GM18870 (cell line): Measurements from ENCODE around the gene SCN5A.

ENCODE experiments used
- ATAC-seq: cut with Tn5 transposase; IDR thresholded peaks from one replicate; pipeline ENCODE4 v1.9.1; 2021; ENCODE audit warnings: moderate library complexity; ENCODE audit not compliant: unreplicated experiment

SCN5A gene

DNA sequence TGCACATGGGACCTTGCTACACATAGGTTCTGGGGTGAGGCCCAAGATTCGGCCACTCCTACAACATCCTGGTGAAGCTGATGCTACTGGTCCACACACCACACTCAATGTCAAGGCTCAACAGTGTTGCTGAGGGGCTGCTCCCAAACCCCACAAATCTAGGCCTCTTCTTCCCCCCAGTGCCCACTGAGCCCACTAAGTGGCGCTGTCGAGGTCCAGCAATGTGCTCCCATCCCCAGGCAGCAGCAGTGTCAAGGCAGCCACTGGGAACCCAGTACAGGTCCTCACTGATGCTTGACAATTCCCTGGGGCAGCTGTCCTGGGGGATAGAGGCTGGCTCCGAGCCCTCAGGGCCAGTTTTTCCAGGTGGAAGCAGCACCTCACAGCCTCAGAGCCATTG, 21.5 kb downstream of the SCN5A start:
- ATAC-seq, result no peak

DNA sequence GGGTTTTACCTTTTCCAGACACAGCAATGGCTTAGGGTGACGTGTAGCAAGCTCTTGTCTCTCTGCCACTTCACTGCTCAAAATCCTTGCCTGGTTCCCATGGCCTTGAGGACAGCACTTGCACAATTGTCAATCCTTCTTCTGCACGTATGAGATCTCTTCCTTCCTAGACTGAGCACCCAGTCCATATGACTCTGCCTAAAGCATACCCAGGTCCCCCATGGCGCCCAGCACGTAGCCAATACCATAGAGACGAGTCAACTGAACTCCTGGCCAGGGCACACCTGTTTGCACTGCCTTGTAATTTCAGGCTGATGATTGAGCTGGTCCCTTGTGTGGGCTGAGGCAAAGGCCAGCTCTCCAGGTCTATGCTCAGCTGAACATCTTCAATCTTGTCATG, 23.3 kb downstream of the SCN5A start:
- ATAC-seq, result no peak

DNA sequence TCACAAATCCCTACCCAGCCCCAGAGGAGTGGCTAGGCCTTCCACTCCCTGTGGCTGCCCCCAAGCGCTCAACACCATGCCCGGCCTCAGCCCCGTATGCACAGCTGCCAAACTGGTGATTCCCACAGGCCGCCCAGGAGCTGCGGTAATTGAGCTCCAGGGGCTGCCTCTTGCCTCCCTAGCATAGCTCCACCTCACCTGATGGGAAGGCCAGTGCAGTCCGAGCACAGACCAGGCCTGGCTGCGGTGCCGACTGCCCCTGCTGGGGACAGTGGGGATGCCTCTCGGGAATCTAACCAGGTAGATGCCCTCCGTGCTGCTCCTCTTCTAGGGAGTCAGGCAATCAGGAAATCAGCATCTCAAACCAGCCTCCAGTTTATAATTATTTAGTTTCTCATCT, 25.9 kb downstream of the SCN5A start:
- no peak for ATAC-seq

DNA sequence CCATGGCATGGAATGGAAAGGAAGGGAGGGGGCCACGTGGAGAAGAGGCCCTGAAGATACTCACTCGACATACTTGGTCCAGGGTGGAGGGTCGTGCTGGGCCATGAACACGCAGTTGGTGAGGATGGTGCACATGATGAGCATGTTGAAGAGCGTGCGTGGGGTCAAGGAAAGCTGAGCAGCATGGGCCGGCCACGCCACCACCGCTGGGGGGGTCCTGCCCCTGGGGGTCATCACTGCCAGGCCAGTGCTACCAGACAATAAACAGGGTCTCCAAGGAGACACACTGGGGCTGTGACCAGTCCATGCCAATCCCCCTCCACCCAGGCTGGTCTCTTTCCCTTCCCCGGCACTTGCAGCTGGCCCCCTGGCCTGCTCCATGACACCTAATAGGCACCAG, 27.2 kb downstream of the SCN5A start:
- ATAC-seq, result no peak

DNA sequence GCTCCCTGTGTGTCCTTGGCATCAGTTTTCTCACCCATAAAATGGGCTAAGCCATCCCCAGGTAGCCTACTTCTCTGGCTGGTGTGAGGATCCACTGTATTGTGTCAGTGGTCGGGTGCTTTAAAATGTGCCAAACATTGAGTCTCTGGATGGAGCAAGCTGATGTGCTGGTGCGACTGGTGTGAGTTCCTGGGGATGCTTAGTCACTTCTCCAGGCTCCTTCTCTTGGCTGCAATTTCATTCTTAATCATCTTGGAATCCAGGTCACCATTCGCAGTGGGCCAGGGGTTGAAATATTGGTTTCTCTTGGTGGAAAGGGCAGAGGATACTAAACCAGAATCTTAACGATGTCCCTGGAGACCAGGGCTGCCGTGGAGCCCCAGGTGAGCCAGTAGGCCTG, 29.3 kb downstream of the SCN5A start:
- ATAC-seq, result no peak

DNA sequence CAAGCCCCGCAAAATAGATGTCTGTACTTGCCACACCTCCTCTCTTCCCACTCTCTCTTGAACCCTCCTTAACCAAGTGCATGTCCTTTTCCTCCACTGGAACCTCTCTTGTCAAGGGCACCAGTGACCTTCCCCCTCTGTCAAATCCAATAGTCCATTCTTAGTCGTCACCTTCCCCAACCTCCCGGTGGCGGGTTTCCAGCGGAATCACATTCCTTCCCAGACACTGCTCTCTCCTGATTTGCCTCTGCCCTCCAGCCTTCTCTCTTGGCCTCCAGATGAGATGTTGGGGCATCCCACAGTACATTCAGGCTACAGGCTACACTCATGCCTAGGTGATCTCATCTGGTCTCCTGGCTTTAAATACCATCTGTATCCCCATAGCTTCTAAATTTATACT, 31.1 kb downstream of the SCN5A start:
- ATAC-seq, result no peak

DNA sequence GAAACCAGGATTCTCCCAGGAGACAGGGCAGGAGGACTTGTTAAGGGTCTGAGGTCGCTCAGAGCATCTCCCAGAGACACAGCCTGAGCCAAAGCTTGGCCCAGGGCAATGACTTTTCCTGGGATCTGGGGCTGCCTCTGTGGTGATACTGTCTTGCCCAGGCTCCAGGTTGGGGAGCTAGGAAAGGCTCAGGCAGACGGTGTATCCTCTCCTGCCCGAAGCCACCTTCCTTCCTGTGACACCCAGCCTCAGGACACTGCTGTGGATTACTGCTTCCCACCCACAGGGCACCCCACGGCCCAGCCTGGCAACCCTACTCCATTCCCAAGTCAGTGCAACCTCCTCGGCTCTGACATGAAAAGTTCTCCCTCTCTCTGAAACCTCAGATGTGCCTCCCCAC, 31.9 kb downstream of the SCN5A start:
- no peak for ATAC-seq

DNA sequence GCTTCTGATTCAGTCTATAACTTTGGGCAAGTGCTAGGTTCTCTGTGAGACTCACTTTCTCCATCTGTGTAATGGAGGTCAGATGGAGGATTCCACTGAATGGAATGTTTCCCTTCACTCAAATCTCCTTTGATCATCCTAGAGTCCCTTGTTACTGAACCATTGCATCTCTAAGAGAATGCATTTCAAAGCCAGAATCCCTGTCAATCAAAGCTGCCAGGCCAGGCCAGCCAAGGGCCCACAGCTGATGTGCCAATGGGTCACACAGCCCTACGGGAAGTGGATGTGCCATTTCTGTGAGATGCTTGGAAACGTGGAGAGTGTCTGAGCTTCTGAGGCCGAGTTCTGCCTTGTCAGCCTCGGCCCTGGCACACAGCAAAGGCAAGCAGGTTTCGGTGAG, 32.4 kb downstream of the SCN5A start:
- ATAC-seq, result no peak

DNA sequence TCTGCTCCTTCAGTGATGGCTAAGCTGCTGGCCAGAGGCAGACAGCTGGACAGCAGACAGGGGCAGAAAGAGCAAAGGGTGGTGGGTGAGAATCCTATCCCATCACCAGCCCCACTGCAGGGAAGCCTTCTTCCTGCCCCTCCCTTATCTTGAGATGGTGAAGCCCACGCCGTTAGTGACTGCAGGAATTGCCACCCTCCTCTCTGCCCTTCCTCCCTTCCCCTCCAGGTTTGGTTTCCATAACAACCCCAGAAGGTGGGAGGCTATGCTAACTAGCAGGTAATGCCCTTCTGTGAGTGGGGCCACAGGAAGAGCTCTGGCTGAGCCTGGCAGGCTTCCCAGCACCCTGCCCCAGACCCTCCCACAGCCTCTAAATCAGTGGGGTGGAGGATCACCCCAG, 32.8 kb downstream of the SCN5A start:
- no peak for ATAC-seq

DNA sequence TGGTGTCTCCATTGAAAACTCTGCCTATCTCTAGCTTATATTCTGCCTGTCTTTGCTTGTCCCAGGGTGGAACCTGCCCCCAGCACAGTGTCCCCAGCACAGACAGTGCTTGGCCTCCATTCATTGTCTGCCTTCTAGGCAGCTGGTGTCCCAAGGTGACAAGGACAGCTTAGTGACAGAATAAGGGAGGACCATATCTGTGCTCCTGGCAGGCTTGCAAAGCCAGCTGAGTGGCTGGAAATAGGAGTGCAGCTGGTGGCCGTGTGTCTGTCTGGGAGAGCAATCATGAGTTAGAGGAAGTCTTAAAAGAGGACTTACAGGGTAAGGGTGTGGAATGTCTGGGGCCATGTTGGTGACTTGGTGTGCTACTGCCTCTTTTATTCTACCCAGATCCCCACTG, 33.4 kb downstream of the SCN5A start:
- no peak for ATAC-seq

DNA sequence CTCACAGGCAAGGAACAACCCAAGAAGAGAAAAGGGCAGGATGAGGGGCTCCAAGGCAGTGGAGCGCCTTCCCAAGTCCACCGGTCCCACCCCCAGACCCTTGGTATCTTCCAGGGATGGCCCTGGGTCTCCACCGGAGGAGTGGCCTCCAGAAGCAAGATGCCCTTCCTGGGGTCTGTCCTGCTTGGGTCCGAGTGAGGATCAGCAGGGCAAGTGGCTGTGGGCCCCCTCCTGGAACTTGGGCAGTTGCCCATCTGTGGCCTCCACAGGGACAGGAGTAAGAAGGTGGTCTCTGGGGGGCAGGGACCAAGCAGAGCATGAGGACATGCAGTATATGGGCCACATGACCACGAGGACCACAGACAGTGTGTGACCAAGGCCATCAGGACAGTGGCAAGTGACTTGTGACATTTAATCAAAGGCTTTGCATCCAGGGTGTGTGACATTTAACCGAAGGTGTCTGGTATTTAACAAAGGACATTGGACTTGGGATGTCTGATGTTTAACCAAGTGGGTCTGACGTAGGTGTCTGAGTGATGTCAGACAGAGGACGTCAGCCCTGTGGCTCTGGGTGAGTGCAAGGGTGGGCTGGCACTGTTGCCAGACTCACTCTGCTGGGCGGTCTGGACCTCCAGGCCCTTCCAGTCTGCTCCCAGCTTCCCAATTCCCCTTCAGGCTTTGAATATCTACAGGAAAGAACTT, 34.7 kb downstream of the SCN5A start:
- no peak for ATAC-seq

DNA sequence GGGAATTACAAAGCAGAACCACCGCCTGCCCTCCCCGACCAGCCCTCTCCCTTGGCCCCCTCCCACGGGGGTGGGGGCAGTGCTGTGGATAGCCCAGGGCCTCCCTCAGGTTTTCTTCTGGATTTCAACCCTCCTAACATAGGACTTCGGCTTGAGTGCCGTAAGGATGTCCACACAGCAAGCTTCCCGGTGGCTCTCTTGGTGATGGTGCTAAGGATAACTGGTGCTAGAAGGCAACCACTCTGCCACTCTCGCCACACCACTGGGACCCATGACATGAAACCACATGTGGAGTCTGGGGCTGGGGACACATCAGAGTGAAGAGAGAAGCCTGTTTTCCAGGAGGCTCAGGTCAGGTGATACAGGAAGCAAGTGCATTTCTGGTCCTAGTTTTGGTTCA, 35.4 kb downstream of the SCN5A start:
- ATAC-seq, result no peak

DNA sequence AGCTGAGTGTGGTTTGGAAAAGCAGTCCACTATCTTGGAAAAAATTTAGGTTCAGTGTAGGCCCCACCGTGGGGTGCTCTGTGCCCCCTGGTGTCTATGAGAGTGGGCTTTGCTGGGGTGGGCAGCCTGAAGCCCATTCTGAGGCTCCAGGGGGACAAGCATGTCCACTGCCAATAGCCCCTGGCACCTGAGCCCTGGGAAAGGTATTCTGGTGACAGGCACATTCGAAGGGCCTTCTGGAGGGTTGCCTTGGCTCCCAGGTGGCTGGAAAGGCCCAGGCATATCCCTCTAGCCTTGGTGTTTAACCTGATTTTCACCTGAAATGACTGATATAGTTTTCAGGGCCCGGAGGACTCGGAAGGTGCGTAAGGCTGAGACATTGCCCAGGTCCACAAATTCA, 36.1 kb downstream of the SCN5A start:
- no peak for ATAC-seq

DNA sequence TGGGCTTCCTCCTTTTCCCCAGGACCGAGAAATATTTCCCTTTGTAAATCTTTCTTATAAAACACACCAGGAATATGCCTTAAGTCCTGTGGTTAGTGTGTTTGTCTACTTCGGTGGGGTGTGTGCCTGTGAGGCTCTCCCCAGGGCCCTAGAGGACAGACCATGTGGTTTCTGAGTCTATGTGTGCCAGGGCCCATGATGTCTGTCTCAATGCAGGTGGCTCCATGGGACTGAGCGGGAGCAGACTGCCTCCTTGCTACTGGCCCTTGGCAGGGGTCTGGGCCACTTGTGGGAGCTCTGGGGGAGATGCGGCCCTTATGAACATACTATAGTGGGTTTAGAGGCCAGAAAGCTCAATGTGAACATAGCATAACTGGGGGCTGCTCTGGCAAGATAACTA, 37.6 kb downstream of the SCN5A start:
- ATAC-seq, result no peak

DNA sequence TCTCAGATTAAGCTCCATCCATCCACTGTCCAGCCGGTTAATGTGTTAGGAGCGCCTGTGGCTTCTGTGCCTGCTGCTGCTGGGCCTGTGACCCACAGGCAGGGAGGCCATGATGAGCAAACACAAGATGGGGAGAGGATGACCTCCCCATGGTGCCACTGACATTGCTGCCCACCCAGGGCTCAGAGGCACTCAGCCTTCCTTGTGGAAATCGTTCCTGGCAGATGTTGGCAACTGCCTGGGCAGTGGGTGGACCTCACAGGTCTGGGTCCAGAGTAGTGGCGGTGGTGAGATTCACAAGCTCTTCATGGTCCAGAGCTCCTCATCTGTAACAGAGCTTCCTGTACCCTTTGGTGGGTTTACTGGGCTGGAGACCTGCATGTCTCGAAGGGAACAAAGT, 38.6 kb downstream of the SCN5A start:
- ATAC-seq, result no peak

DNA sequence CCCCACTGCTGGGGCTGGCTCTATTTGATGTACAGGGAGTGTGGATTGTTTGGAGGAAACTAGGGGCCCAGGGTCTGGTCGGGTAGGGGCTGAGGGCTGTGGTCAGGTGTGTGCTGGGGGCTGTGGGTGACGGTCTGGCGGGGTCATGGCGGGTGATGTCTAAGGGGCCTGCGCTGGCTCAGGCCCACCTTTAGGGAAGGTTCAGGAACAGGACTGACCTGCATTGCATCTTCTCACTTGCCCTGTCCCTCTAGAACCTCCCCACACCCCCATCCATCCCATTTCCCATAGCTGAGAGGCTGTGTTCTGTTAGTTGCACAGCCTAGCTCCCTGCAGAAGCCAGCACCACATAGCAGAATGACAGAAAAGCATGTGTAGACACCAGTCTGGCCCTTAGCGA, 39.1 kb downstream of the SCN5A start:
- ATAC-seq, result no peak

DNA sequence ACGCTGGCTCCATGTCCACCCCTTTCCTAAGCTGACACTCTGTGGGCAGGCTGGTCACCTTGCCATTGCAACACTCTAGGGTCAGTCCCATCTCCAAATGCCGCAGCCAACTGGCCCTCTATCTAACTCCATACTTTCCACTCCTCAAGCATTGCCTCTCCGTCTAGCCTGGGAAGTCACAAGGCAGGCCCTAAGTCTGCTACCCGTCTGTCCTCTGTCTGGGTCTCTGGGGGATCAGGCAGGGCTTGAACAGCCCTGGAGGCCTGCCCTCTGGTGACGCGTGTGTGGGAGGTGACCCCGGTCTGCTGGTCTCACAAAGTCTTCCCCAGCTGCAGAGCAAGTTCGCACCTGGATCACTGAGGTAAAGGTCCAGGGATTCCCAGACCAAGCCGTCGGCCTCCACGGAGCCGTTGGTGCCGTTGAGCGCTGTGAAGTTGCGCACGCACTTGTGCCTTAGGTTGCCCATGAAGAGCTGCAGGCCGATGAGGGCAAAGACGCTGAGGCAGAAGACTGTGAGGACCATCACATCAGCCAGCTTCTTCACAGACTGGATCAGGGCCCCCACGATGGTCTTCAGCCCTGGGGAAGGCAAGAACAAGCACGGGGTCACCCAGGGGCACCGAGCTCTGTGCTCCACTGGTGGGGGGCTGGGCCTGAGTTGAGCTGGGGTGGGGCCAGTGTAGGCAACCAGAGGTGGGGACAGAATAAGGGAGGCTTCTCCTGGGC, 39.9 kb downstream of the SCN5A start:
- ATAC-seq, result no peak

DNA sequence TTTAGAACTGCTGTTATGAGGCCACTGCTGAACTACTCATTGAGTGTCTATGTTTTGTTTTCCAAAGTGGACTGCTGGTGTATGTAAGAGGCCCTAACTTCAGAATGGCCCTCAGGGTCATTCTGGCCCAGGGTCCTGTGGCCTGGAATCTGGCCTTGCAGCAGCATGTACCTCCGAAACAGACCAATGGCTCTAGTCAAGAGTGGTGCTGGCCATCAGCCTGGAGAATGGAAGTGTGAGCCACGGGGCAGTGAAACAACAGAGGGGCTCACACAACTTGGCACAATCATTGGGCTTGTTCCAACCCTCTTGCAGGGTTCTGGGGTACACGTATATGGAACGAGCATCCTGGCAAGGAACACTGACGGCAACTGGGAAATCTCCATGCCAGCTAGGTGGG, 40.5 kb downstream of the SCN5A start:
- no peak for ATAC-seq

DNA sequence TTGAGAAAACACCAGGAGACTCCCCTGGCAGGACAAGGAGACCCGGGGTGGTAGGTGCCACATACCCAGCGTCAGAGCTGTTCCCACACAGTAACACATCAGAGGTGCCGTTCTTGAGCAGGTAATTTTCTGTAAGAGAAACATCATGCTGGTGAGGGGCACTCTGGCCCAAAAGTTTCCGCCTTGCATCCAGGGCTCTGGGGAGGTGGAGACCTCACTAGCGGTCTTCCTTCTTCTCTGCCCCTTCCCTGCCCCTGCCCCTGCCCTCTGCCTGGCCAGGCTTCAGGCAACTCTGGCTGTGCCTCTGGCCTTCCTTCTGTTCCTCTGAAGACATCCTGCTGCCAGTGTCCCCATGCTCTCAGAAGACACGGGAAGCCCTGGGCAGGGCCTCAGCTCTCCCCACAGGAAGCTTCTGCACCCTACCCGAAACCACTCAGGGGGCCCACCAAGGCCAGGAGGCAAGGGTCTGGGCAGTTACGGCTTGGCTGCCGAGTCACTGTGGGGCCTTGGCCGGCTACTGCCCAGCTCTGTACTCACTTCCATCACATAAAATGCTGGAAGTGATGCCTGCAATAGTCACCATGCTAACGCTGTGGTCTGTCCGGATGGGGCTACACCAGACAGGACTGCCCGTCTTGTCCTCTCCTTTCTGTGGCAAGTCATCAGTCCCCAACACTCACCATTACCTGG, 41.3 kb downstream of the SCN5A start:
- no peak for ATAC-seq

DNA sequence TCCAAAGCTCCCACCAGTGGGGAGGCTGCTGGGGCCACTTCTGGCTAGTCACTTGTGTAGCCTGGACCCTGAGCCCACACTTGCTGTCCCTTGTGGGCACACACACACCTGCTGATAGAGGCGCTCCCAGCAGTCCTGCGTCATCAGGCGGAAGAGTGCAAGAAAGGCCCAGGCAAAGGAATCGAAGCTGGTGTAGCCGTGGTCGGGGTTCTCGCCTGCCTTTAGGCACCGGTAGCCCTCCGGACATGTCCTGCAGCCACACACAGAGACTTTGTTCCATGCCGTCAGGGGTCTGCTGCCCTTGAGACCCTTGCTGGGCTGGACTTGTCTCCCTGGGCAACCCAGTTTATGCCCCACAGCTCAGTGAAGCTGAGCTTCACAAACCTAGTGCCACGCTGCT, 42.9 kb downstream of the SCN5A start:
- no peak for ATAC-seq

DNA sequence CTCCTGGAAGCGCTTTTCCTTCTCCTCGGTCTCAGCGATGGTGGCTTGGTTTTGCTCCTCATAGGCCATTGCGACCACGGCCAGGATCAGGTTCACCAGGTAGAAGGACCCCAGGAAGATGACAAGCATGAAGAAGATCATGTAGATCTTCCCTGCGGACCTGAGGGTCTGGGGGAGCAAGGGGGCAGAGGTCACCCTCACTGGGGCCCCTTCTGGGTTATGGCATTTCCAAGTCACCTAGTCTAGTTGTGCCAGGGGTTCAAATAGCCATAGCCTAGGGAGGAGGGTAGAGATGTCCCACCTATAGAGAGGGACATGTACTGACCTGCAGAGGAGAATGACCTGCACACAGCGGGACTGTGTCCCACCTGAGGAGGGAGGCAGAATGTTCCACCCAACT, 43.5 kb downstream of the SCN5A start:
- ATAC-seq, result no peak

DNA sequence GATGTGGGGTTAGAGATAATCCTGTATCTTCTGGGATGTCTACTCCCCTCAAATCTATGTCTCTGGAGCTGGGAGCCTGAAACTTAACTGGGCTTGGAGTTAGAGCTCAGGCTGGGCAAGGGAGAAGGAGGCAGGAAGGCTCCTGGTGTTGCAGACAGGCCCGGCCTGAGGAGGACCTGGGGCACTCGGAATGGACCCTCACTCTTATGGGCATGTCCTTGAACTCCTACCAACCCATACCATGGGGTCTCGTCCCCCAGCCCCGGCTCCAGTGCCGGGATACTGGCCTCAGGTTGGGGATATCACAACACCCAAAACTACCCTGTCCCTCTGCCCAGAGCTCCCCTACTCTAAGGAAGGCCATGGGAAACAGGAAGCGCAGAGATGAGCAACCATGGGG, 45.2 kb downstream of the SCN5A start:
- ATAC-seq, result no peak
